ENCODE measurements around the gene HCAR2.

GRCh38 chr12:122691566-122691965 lies 11.6 kb downstream of the HCAR2 start:
- TF ChIP-seq, protein P1, sequence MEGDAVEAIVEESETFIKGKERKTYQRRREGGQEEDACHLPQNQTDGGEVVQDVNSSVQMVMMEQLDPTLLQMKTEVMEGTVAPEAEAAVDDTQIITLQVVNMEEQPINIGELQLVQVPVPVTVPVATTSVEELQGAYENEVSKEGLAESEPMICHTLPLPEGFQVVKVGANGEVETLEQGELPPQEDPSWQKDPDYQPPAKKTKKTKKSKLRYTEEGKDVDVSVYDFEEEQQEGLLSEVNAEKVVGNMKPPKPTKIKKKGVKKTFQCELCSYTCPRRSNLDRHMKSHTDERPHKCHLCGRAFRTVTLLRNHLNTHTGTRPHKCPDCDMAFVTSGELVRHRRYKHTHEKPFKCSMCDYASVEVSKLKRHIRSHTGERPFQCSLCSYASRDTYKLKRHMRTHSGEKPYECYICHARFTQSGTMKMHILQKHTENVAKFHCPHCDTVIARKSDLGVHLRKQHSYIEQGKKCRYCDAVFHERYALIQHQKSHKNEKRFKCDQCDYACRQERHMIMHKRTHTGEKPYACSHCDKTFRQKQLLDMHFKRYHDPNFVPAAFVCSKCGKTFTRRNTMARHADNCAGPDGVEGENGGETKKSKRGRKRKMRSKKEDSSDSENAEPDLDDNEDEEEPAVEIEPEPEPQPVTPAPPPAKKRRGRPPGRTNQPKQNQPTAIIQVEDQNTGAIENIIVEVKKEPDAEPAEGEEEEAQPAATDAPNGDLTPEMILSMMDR (IDR thresholded peaks at IDR 0.05) = no peak
- TF ChIP-seq POLR2A (IDR thresholded peaks at IDR 0.05) = no peak
